Neuronal stem cell (in vitro differentiated cells): ENCODE data around the gene TEK.
"Not testable (repeated sequence)": the region's sequence is repeated elsewhere in the genome, so short reads cannot be mapped to it uniquely, and the experiment has no call there.

ENCODE experiments used
- DNase-seq: peaks from one replicate; pipeline ENCODE4 v3.0.0-alpha.2; 2013; ENCODE audit warnings: low spot score
- H2AFZ ChIP-seq: one replicate; pipeline ENCODE4 v1.6.1; 2013; ENCODE audit warnings: mild to moderate bottlenecking, low read length, inconsistent platforms
- H2AK5ac ChIP-seq: 2 replicates; pipeline ENCODE4 v1.6.1; 2013; ENCODE audit warnings: low read depth, mild to moderate bottlenecking, inconsistent platforms, low read length, moderate library complexity, mixed read lengths
- H2BK120ac ChIP-seq: 2 replicates; pipeline ENCODE4 v1.6.1; 2013; ENCODE audit warnings: low read depth, mild to moderate bottlenecking, inconsistent platforms, low read length, moderate library complexity, mixed read lengths
- H2BK12ac ChIP-seq: one replicate; pipeline ENCODE4 v1.6.1; 2013; ENCODE audit warnings: low read length, inconsistent platforms
- H2BK15ac ChIP-seq: 2 replicates; pipeline ENCODE4 v1.6.1; 2013; ENCODE audit warnings: mild to moderate bottlenecking, low read length, inconsistent platforms, mixed read lengths
- H2BK5ac ChIP-seq: one replicate; pipeline ENCODE4 v1.6.1; 2013; ENCODE audit warnings: inconsistent platforms, mild to moderate bottlenecking, low read length, moderate library complexity
- H3K14ac ChIP-seq: one replicate; pipeline ENCODE4 v1.6.1; 2013; ENCODE audit warnings: low read length, inconsistent platforms
- H3K18ac ChIP-seq: 2 replicates; pipeline ENCODE4 v1.6.1; 2013; ENCODE audit warnings: low read length, inconsistent platforms
- H3K23ac ChIP-seq: 2 replicates; pipeline ENCODE4 v1.6.1; 2013; ENCODE audit warnings: low read depth, mild to moderate bottlenecking, mixed read lengths, low read length, inconsistent platforms; ENCODE audit not compliant: poor library complexity
- H3K27ac ChIP-seq: replicated peaks from 3 replicates; pipeline ENCODE4 v1.5.1; 2013; ENCODE audit warnings: low read length, inconsistent platforms
- H3K27me3 ChIP-seq, 3 experiments: 2 replicates each; pipeline ENCODE4 v1.6.1; 2013; ENCODE audit warnings: low read length in 3 of 3, mild to moderate bottlenecking in 2 of 3, inconsistent platforms in 1 of 3, low read depth in 1 of 3, mixed read lengths in 1 of 3, moderate library complexity in 1 of 3; ENCODE audit not compliant: control insufficient read depth in 3 of 3, insufficient read depth in 3 of 3
- H3K36me3 ChIP-seq, 2 donors: replicated peaks in 1 of 2; 2 replicates each; pipeline ENCODE4 v1.6.1; 2013; ENCODE audit warnings: low read length in 2 of 2; ENCODE audit not compliant: control insufficient read depth in 2 of 2, insufficient read depth in 2 of 2
- H3K4ac ChIP-seq: 2 replicates; pipeline ENCODE4 v1.6.1; 2013; ENCODE audit warnings: inconsistent platforms, mild to moderate bottlenecking, low read length, moderate library complexity
- H3K4me1 ChIP-seq, 2 donors: 1 replicate in 1 of 2; 2 replicates in 1 of 2; pipeline ENCODE4 v1.6.1; 2013; ENCODE audit warnings: low read length in 2 of 2, low read depth in 1 of 2; ENCODE audit not compliant: control insufficient read depth in 2 of 2, insufficient read depth in 1 of 2
- H3K4me2 ChIP-seq: one replicate; pipeline ENCODE4 v1.6.1; 2013; ENCODE audit warnings: mild to moderate bottlenecking, low read length, inconsistent platforms; ENCODE audit not compliant: insufficient read depth, poor library complexity, severe bottlenecking
- H3K4me3 ChIP-seq, 2 donors: 2 replicates each; pipeline ENCODE4 v1.5.1; 2013; ENCODE audit warnings: low read length in 2 of 2, mild to moderate bottlenecking in 2 of 2, inconsistent platforms in 1 of 2, moderate library complexity in 1 of 2
- H3K79me1 ChIP-seq: one replicate; pipeline ENCODE4 v1.6.1; 2013; ENCODE audit warnings: low read depth, mild to moderate bottlenecking, inconsistent platforms, low read length, moderate library complexity
- H3K9ac ChIP-seq: one replicate; pipeline ENCODE4 v1.6.1; 2013; ENCODE audit warnings: mild to moderate bottlenecking, low read depth, low read length, inconsistent platforms; ENCODE audit not compliant: poor library complexity
- H3K9me3 ChIP-seq, 2 donors: replicated peaks in 1 of 2; 2 replicates each; pipeline versions ENCODE3 to v1.6.1; 2013; ENCODE audit warnings: low read length in 2 of 2, mild to moderate bottlenecking in 2 of 2, inconsistent platforms in 1 of 2, low read depth in 1 of 2, mixed read lengths in 1 of 2, moderate library complexity in 1 of 2; ENCODE audit not compliant: control insufficient read depth in 2 of 2, insufficient read depth in 1 of 2
- H4K8ac ChIP-seq: one replicate; pipeline ENCODE4 v1.6.1; 2013; ENCODE audit warnings: low read depth, mild to moderate bottlenecking, inconsistent platforms, low read length, moderate library complexity
- H4K91ac ChIP-seq: one replicate; pipeline ENCODE4 v1.6.1; 2013; ENCODE audit warnings: low read length, low read depth, mild to moderate bottlenecking, inconsistent platforms; ENCODE audit not compliant: poor library complexity
- WGBS, 2 donors: extraction: QIAGEN DNeasy Blood & Tissue Kit; methylation state at CpG; one replicate each; pipeline ENCODE4 v1.1.7; 2013; ENCODE audit warnings: missing lambda C conversion rate in 2 of 2, mixed read lengths in 1 of 2; ENCODE audit not compliant: insufficient read length in 2 of 2, insufficient replicate concordance in 1 of 2; ENCODE audit errors: extremely low coverage in 2 of 2; 5-methylcytosine and 5-hydroxymethylcytosine counted together

Gene TEK

DNA sequence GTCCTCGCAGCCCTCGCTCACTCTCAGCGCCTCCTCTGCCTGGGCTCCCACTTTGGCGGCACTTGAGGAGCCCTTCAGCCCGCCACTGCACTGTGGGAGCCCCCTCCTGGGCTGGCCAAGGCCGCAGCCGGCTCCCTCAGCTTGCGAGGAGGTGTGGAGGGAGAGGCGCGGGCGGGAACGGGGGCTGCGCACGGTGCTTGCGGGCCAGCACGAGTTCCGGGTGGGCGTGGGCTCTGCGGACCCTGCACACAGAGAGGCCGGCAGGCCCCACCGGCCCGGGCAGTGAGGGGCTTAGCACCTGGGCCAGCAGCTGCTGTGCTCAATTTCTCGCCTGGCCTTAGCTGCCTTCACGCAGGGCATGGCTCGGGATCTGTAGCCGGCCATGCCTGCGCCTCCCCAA is 16.5 kb upstream of the TEK start:
- H2AK5ac ChIP-seq, H3K18ac ChIP-seq, H3K4me2 ChIP-seq, H3K79me1 ChIP-seq, H2BK5ac ChIP-seq, DNase-seq, H3K9me3 ChIP-seq, H3K4me1 ChIP-seq, H2BK120ac ChIP-seq, H3K4me3 ChIP-seq, H3K4ac ChIP-seq, H2AFZ ChIP-seq, H3K14ac ChIP-seq, H4K8ac ChIP-seq, H2BK12ac ChIP-seq, H3K36me3 ChIP-seq, H3K9ac ChIP-seq, H2BK15ac ChIP-seq, H3K23ac ChIP-seq, H4K91ac ChIP-seq, H3K27me3 ChIP-seq, H3K27ac ChIP-seq: not testable (repeated sequence)
- no CpG with 5 or more reads among the region's 27 CpGs for WGBS, 2 donors

DNA sequence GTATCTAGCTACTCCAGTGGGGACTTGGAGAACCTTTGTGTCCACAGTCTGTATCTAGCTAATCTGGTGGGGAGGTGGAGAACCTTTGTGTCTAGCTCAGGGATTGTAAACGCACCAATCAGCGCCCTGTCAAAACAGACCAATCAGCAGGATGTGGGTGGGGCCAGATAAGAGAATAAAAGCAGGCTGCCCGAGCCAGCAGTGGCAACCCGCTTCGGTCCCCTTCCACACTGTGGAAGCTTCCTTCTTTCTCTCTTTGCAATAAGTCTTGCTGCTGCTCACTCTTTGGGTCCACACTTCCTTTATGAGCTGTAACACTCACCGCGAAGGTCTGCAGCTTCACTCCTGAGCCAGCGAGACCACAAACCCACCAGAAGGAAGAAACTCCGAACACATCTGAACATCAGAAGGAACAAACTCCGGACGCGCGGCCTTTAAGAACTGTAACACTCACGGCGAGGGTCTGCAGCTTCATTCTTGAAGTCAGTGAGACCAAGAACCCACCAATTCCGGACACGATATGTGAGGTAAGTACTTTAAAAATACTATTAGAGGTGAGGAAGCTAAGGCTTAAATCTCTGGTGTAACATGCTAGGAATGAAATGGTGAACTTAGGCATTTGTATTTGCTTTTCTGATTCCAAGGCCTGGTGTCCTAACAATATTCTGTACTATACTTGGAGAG is 15.5 kb upstream of the TEK start:
- H3K79me1 ChIP-seq, H3K14ac ChIP-seq, H4K91ac ChIP-seq, H3K4me1 ChIP-seq, H2BK5ac ChIP-seq, H2AFZ ChIP-seq, H4K8ac ChIP-seq, H3K9me3 ChIP-seq, H2BK120ac ChIP-seq, H3K4me3 ChIP-seq, H2BK15ac ChIP-seq, H2BK12ac ChIP-seq, DNase-seq, H3K9ac ChIP-seq, H3K27me3 ChIP-seq, H3K4me2 ChIP-seq, H2AK5ac ChIP-seq, H3K4ac ChIP-seq, H3K27ac ChIP-seq, H3K36me3 ChIP-seq, H3K18ac ChIP-seq, H3K23ac ChIP-seq: not testable (repeated sequence)
- WGBS, 2 donors: no CpG with 5 or more reads among the region's 17 CpGs

DNA sequence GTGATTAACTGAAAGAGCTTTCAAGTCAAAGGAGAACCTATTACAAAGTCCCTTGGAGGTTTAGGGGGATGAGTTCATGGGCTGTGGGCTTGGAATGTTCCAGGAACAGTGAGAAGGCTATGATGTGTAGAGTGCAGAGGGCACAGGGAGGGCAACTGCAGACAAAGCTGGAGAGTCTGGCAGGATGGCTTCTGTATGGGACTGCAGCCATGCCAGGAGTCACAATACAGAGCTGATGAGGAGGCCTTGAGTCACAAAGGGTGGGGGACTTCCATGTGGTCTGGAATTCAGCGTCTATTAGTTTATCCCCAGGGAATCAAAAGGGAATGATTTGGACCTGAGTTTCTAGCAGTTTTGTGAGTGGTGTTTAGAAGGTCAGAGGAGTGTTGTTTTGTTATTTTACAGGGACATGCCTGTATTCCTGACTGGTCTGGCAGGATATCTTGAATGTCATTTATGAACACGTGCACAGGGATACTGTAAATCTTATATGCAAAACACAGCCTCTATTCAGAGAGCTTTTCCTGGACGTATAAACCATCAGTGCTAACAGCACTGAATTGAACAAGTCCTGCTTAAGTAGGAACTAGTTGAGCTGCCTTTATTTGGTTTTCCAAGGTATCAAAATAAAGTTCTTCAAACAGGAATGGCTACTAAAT is 14.3 kb upstream of the TEK start:
- Histone ChIP-seq H3K9me3 (no peaks in the 10 kb centered on the region), H3K9ac (no peak overlapping the region), H2BK5ac (no peak overlapping the region), H2BK15ac (no peak overlapping the region), H3K4ac (no peak overlapping the region), H3K79me1 (peaks cover 2% of the 10 kb centered on the region), H3K27me3 (no peaks in the 10 kb centered on the region), H4K91ac (no peak overlapping the region), H3K23ac (no peak overlapping the region), H3K4me2 (no peak overlapping the region), H2BK12ac (no peak overlapping the region), H3K14ac (no peak overlapping the region), H2AFZ (peak overlapping the region; percentile 12), H2BK120ac (no peak overlapping the region), H3K4me3 (no peak overlapping the region), H2AK5ac (no peak overlapping the region), H3K4me1 (peaks cover 0 to 3% of the 10 kb centered on the region in 2 donors), H3K36me3 (no peaks in the 10 kb centered on the region), H3K27ac (no peak overlapping the region), H4K8ac (no peak overlapping the region), H3K18ac (no peak overlapping the region)
- WGBS, 2 donors: no CpG with 5 or more reads among the region's 3 CpGs
- no peak for DNase-seq

DNA sequence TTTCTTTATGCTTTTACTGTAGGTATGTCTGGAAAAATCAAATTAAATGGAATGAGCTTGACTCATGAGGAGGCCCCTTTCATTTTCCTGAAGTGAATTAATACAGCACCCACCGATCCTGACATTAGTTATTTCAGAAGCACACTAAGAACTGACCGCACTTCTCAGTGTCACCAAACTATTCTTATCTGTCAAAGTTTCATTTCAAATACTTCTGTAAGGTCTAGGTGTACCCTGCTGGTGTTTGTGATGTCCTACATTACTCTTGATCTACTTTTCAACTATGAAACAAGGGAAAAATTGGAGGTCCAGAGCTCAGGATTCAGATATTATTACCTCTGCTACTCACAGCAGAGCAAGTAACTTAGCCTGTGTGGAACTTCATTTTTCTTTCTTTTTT is 1.8 kb upstream of the TEK start:
- H3K9ac ChIP-seq: no peak overlapping the region
- no peaks in the 10 kb centered on the region for H3K27me3 ChIP-seq
- H3K4me1 ChIP-seq: peaks cover 0 to 5% of the 10 kb centered on the region in 2 donors
- H2AK5ac ChIP-seq: no peak overlapping the region
- WGBS, 2 donors: no CpG with 5 or more reads among the region's 2 CpGs
- no peak overlapping the region for H3K23ac ChIP-seq
- H3K27ac ChIP-seq: no peak overlapping the region
- no peak overlapping the region for H2AFZ ChIP-seq
- H3K18ac ChIP-seq: no peak overlapping the region
- H4K91ac ChIP-seq: no peak overlapping the region
- no peak overlapping the region for H2BK15ac ChIP-seq
- no peak overlapping the region for H2BK12ac ChIP-seq
- H3K36me3 ChIP-seq: no peaks in the 10 kb centered on the region
- no peak overlapping the region for H3K4me2 ChIP-seq
- no peaks in the 10 kb centered on the region for H3K9me3 ChIP-seq
- H3K4ac ChIP-seq: no peak overlapping the region
- H2BK5ac ChIP-seq: no peak overlapping the region
- no peak overlapping the region for H4K8ac ChIP-seq
- no peak overlapping the region for H3K14ac ChIP-seq
- DNase-seq: no peak
- no peaks in the 10 kb centered on the region for H3K79me1 ChIP-seq
- no peak overlapping the region for H2BK120ac ChIP-seq
- H3K4me3 ChIP-seq: no peak overlapping the region
